Activated T-helper 17 cell treated with anti-CD3 and anti-CD28 coated beads, Interleukin-2, amount 50 U/mL, for 72 hours (primary cell): ENCODE measurements around the gene DHH. TPM values are rescaled to one million over a fixed set of nuclear protein-coding genes. Genes with fewer than 3 reads are reported as not detected.

ENCODE experiments used
- ATAC-seq: fragments of 150-1000 bp; cut with Tn5 transposase; replicated peaks from 2 replicates; pipeline ENCODE4 v1.10.0; 2021; ENCODE audit warnings: mild to moderate bottlenecking, moderate library complexity
- H3K27ac Mint-ChIP-seq: one replicate; pipeline ENCODE4 v1.8.0; 2022; ENCODE audit warnings: mixed read lengths
- H3K27me3 Mint-ChIP-seq: one replicate; pipeline ENCODE4 v1.8.0; 2022; ENCODE audit warnings: mixed read lengths
- H3K36me3 Mint-ChIP-seq: one replicate; pipeline ENCODE4 v1.8.0; 2022; ENCODE audit warnings: low read depth, mild to moderate bottlenecking, mixed read lengths
- H3K4me1 Mint-ChIP-seq: one replicate; pipeline ENCODE4 v1.8.0; 2022; ENCODE audit warnings: mixed read lengths
- H3K4me3 Mint-ChIP-seq: one replicate; pipeline ENCODE4 v1.8.0; 2022; ENCODE audit warnings: mild to moderate bottlenecking, mixed read lengths
- H3K9me3 Mint-ChIP-seq: one replicate; pipeline ENCODE4 v1.8.0; 2022; ENCODE audit warnings: mixed read lengths
- total RNA-seq, 2 donors: library from RNA; stranded (reverse); gene quantifications; one replicate each; pipeline ENCODE4 v1.2.3, GENCODE V29; 2022

Gene DHH
- total RNA-seq, 2 donors from 2014 or later = 0.26 to 0.42 TPM

GRCh38 chr12:49093792-49094159, 825 bp downstream of the DHH start:
- no peak for ATAC-seq
- Mint-ChIP-seq H3K4me3 (peak overlapping the region; percentile 25), H3K36me3 (peaks cover 45% of the 10 kb centered on the region), H3K9me3 (no peaks in the 10 kb centered on the region), H3K4me1 (peaks cover 13% of the 10 kb centered on the region), H3K27ac (no peak overlapping the region), H3K27me3 (peaks cover 37% of the 10 kb centered on the region)

- peaks cover 13% of the 10 kb centered on the region for H3K4me1 Mint-ChIP-seq
Measured at GRCh38 chr12:49092816-49093406, 1.7 kb downstream of the DHH start.

GRCh38 chr12:49092086-49092815, 2.4 kb downstream of the DHH start:
- ATAC-seq = peak; percentile 33
- no peak overlapping the region for H3K27ac Mint-ChIP-seq
- H3K27me3 Mint-ChIP-seq = peaks cover 42% of the 10 kb centered on the region
- H3K9me3 Mint-ChIP-seq = no peaks in the 10 kb centered on the region
- H3K4me3 Mint-ChIP-seq = peak overlapping the region; percentile 69
- H3K4me1 Mint-ChIP-seq = peaks cover 13% of the 10 kb centered on the region
- H3K36me3 Mint-ChIP-seq = peaks cover 33% of the 10 kb centered on the region

More at GRCh38 chr12:49092816-49093406, 1.7 kb downstream of the DHH start:
- Mint-ChIP-seq H3K4me3 (no peak overlapping the region), H3K27ac (no peak overlapping the region), H3K36me3 (peaks cover 36% of the 10 kb centered on the region), H3K27me3 (peaks cover 42% of the 10 kb centered on the region), H3K9me3 (no peaks in the 10 kb centered on the region)
- no peak for ATAC-seq

GRCh38 chr12:49091836-49092085, 2.8 kb downstream of the DHH start:
- no peak for ATAC-seq
- Mint-ChIP-seq H3K4me1 (peaks cover 16% of the 10 kb centered on the region), H3K36me3 (peaks cover 28% of the 10 kb centered on the region), H3K4me3 (peak overlapping the region; percentile 69), H3K9me3 (no peaks in the 10 kb centered on the region), H3K27me3 (peaks cover 42% of the 10 kb centered on the region), H3K27ac (no peak overlapping the region)

GRCh38 chr12:49091056-49091835, 3.4 kb downstream of the DHH start:
- H3K4me3 Mint-ChIP-seq = peak overlapping the region; percentile 69
- ATAC-seq = no peak

GRCh38 chr12:49089821-49090773, 4.5 kb downstream of the DHH start:
- Mint-ChIP-seq H3K4me1 (peaks cover 14% of the 10 kb centered on the region), H3K27ac (no peak overlapping the region), H3K36me3 (peaks cover 12% of the 10 kb centered on the region), H3K4me3 (peak overlapping the region; percentile 69), H3K9me3 (no peaks in the 10 kb centered on the region), H3K27me3 (peaks cover 36% of the 10 kb centered on the region)
- peak; percentile 15 for ATAC-seq

More at GRCh38 chr12:49091056-49091835, 3.4 kb downstream of the DHH start:
- peaks cover 23% of the 10 kb centered on the region for H3K36me3 Mint-ChIP-seq
- peaks cover 42% of the 10 kb centered on the region for H3K27me3 Mint-ChIP-seq
- peaks cover 18% of the 10 kb centered on the region for H3K4me1 Mint-ChIP-seq
- H3K9me3 Mint-ChIP-seq = no peaks in the 10 kb centered on the region
- H3K27ac Mint-ChIP-seq = no peak overlapping the region

GRCh38 chr12:49088932-49089330, 5.7 kb downstream of the DHH start:
- H3K36me3 Mint-ChIP-seq = peaks cover 9% of the 10 kb centered on the region
- H3K9me3 Mint-ChIP-seq = no peaks in the 10 kb centered on the region
- H3K4me3 Mint-ChIP-seq = peak overlapping the region; percentile 32
- ATAC-seq = no peak
- H3K27me3 Mint-ChIP-seq = peaks cover 31% of the 10 kb centered on the region
- no peak overlapping the region for H3K27ac Mint-ChIP-seq
- H3K4me1 Mint-ChIP-seq = peaks cover 11% of the 10 kb centered on the region

- no peak overlapping the region for H3K27ac Mint-ChIP-seq
Measured at GRCh38 chr12:49088150-49088931, 6.3 kb downstream of the DHH start.

GRCh38 chr12:49086116-49086515, 8.5 kb downstream of the DHH start:
- peaks cover 8% of the 10 kb centered on the region for H3K36me3 Mint-ChIP-seq
- peaks cover 17% of the 10 kb centered on the region for H3K27me3 Mint-ChIP-seq
- H3K4me3 Mint-ChIP-seq = no peak overlapping the region
- no peak for ATAC-seq
- peaks cover 11% of the 10 kb centered on the region for H3K4me1 Mint-ChIP-seq
- H3K27ac Mint-ChIP-seq = no peak overlapping the region
- H3K9me3 Mint-ChIP-seq = no peaks in the 10 kb centered on the region

More at GRCh38 chr12:49088150-49088931, 6.3 kb downstream of the DHH start:
- peaks cover 11% of the 10 kb centered on the region for H3K4me1 Mint-ChIP-seq
- H3K9me3 Mint-ChIP-seq = no peaks in the 10 kb centered on the region
- peaks cover 9% of the 10 kb centered on the region for H3K36me3 Mint-ChIP-seq
- H3K4me3 Mint-ChIP-seq = peak overlapping the region; percentile 32
- peaks cover 25% of the 10 kb centered on the region for H3K27me3 Mint-ChIP-seq
- peak; percentile 91 for ATAC-seq

- Mint-ChIP-seq H3K36me3 (no peaks in the 10 kb centered on the region), H3K9me3 (no peaks in the 10 kb centered on the region), H3K4me1 (peaks cover 5% of the 10 kb centered on the region), H3K4me3 (no peak overlapping the region), H3K27ac (no peak overlapping the region), H3K27me3 (peaks cover 9% of the 10 kb centered on the region)
- ATAC-seq = no peak
Measured at GRCh38 chr12:49084438-49084837, 10.2 kb downstream of the DHH start.

- H3K36me3 Mint-ChIP-seq = no peaks in the 10 kb centered on the region
- H3K27ac Mint-ChIP-seq = no peak overlapping the region
- no peaks in the 10 kb centered on the region for H3K4me1 Mint-ChIP-seq
- no peaks in the 10 kb centered on the region for H3K9me3 Mint-ChIP-seq
- peaks cover 4% of the 10 kb centered on the region for H3K27me3 Mint-ChIP-seq
- ATAC-seq = no peak
- H3K4me3 Mint-ChIP-seq = no peak overlapping the region
Measured at GRCh38 chr12:49079793-49080192, 14.8 kb downstream of the DHH start.

GRCh38 chr12:49070971-49071370, 23.6 kb downstream of the DHH start:
- Mint-ChIP-seq H3K4me1 (peaks cover 10% of the 10 kb centered on the region), H3K36me3 (peaks cover 14% of the 10 kb centered on the region), H3K4me3 (peak overlapping the region; percentile 94), H3K27me3 (no peaks in the 10 kb centered on the region), H3K9me3 (no peaks in the 10 kb centered on the region), H3K27ac (no peak overlapping the region)
- ATAC-seq = no peak

GRCh38 chr12:49069507-49070346, 24.9 kb downstream of the DHH start, which contains the start of gene RHEBL1:
TSS of gene RHEBL1 (minus strand) at chr12:49069979. CDS start at chr12:49069785, 194 bp downstream.
- peak within 1 kb of the TSS; percentile 90 for H3K27ac Mint-ChIP-seq
- no peaks in the 10 kb centered on the region for H3K9me3 Mint-ChIP-seq
- peaks cover 10% of the 10 kb centered on the region for H3K4me1 Mint-ChIP-seq
- no peaks in the 10 kb centered on the region for H3K27me3 Mint-ChIP-seq
- peak within 1 kb of the TSS; percentile 94 for H3K4me3 Mint-ChIP-seq
- peaks cover 26% of the 10 kb centered on the region for H3K36me3 Mint-ChIP-seq
- peak; percentile 100 for ATAC-seq
